GM18526 (cell line): ENCODE data around the gene CDK18.

Experiments
- POLR2A ChIP-seq: IDR thresholded peaks from 3 replicates; pipeline ENCODE4 v1.6.1; 2011; ENCODE audit not compliant: insufficient read length; ENCODE audit errors: extremely low read depth

The CDK18 gene

GRCh38 chr1:205510308-205510950 lies 6.0 kb downstream of the CDK18 start:
- no peak for TF ChIP-seq POLR2A

- TF ChIP-seq POLR2A = no peak
Observed at GRCh38 chr1:205510951-205511330, 6.5 kb downstream of the CDK18 start.

GRCh38 chr1:205512059-205513045 lies 7.9 kb downstream of the CDK18 start:
- no peak for TF ChIP-seq POLR2A

- no peak for TF ChIP-seq POLR2A
Observed at GRCh38 chr1:205513774-205514173, 9.3 kb downstream of the CDK18 start.

- no peak for TF ChIP-seq POLR2A
Observed at GRCh38 chr1:205514211-205515142, 10.0 kb downstream of the CDK18 start.

GRCh38 chr1:205515781-205516253 lies 11.3 kb downstream of the CDK18 start:
- TF ChIP-seq POLR2A = no peak

- TF ChIP-seq POLR2A = no peak
Observed at GRCh38 chr1:205516362-205516761, 11.9 kb downstream of the CDK18 start.

- TF ChIP-seq POLR2A = no peak
Observed at GRCh38 chr1:205517288-205517687, 12.8 kb downstream of the CDK18 start.

- TF ChIP-seq POLR2A = no peak
Observed at GRCh38 chr1:205517763-205518162, 13.3 kb downstream of the CDK18 start.

- no peak for TF ChIP-seq POLR2A
Observed at GRCh38 chr1:205518661-205519540, 14.4 kb downstream of the CDK18 start.

- TF ChIP-seq POLR2A = no peak
Observed at GRCh38 chr1:205519541-205520131, 15.2 kb downstream of the CDK18 start.

GRCh38 chr1:205520709-205521108 lies 16.2 kb downstream of the CDK18 start:
- TF ChIP-seq POLR2A = no peak

- TF ChIP-seq POLR2A = no peak
Observed at GRCh38 chr1:205521686-205522085, 17.2 kb downstream of the CDK18 start.

- TF ChIP-seq POLR2A = no peak
Observed at GRCh38 chr1:205522692-205523091, 18.2 kb downstream of the CDK18 start.
